Measurements from ENCODE around the gene TK2.

TK2 gene

DNA sequence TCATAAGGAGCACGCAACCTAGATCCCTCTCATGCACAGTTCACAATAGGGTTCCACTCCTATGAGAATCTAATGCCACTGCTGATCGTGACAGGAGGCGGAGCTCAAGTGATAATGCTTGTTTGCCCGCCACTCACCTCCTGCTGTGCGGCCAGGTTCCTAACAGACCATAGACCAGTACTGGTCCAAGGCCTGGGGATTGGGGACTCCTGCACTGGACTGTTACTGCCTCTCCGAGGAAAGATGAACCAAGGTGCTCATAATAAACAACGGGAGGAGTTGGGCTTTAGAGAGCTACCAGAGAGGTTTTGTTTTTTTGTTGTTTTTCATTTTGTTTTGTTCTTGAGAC, 58.2 kb downstream of the TK2 start:
- TF ChIP-seq EZH2 (optimal IDR thresholded peaks at IDR 0.05; ENCODE audit: low read depth, low read length) (no peak), EZH2phosphoT487 (IDR thresholded peaks at IDR 0.05; ENCODE audit: low read length) (no peak)
- TF ChIP-seq, protein P1, sequence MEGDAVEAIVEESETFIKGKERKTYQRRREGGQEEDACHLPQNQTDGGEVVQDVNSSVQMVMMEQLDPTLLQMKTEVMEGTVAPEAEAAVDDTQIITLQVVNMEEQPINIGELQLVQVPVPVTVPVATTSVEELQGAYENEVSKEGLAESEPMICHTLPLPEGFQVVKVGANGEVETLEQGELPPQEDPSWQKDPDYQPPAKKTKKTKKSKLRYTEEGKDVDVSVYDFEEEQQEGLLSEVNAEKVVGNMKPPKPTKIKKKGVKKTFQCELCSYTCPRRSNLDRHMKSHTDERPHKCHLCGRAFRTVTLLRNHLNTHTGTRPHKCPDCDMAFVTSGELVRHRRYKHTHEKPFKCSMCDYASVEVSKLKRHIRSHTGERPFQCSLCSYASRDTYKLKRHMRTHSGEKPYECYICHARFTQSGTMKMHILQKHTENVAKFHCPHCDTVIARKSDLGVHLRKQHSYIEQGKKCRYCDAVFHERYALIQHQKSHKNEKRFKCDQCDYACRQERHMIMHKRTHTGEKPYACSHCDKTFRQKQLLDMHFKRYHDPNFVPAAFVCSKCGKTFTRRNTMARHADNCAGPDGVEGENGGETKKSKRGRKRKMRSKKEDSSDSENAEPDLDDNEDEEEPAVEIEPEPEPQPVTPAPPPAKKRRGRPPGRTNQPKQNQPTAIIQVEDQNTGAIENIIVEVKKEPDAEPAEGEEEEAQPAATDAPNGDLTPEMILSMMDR (IDR thresholded peaks at IDR 0.05; ENCODE audit: low read length), result no peak
- no peak overlapping the region for H3K27ac ChIP-seq (ENCODE audit: low read length)
- no peaks in the 10 kb centered on the region for H3K27me3 ChIP-seq (replicated peaks; ENCODE audit: insufficient read depth, low read length)
- H3K36me3 ChIP-seq (replicated peaks; ENCODE audit: insufficient read depth, low read length), result no peaks in the 10 kb centered on the region
- peaks cover 16% of the 10 kb centered on the region for H3K4me1 ChIP-seq (ENCODE audit: low read length)
- no peak for DNase-seq
- no peak overlapping the region for H3K4me3 ChIP-seq (ENCODE audit: low read length)
- no peaks in the 10 kb centered on the region for H3K79me2 ChIP-seq (ENCODE audit: low read length)
- H2AFZ ChIP-seq (ENCODE audit: low read length), result no peak overlapping the region
- H3K9me2 ChIP-seq (replicated peaks; ENCODE audit: insufficient read depth, low read length), result no peaks in the 10 kb centered on the region
- no peaks in the 10 kb centered on the region for H4K20me1 ChIP-seq (ENCODE audit: insufficient read depth, low read length)
- no peaks in the 10 kb centered on the region for H3K9me3 ChIP-seq (replicated peaks; ENCODE audit: insufficient read depth, low read length)
- 0 out of 2 replicates have a peak, but pooled peaks cover 6% of the 10 kb centered on the region for H3F3A ChIP-seq (ENCODE audit: insufficient read depth, low read length)
- H3K9ac ChIP-seq (ENCODE audit: low read length), result no peak overlapping the region
- no peak overlapping the region for H3K4me2 ChIP-seq (ENCODE audit: low read depth, low read length)

DNA sequence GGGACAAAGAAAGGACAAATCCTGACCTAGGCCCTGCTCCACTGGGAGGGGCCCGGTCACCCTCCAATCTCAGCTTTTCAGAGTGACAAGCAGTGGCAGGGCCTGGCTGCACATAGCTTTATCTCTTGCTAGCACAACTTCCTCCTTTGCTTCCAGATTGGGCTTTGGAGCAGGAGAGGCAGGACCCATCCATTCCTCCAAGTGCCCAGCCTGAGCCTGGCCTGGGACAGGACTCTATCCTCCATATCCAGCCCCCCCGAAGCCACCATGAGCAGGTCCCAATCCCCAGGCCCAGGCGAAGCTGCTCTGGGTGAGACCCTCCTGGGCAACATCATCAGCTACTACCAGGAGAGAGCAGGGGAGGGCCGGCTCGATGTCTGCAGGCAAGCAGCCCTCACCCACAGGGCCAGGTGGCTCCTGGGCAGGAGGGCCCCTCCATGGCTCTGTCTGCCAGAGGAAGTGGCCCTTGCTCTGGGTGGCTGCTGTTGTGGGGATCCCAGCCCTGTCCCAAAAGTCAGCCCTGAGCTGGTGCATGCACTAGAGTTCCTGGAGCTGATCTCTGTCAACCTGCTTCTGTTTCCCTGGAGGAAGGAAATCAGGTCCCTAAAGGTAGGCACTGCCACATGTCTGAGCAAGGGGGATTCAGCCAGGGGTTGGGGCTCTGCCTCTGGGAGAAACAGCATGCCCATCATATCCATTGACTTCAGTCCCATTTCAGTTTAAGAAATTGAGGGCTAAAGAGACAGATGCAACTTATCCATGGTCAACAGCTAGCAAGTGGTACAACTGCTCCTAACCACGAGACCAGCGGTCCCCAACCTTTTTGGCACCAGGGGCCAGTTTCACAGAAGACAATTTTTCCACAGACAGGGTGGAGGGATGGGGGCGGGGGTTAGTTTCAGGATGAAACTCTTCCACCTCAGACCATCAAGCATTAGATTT, 58.9 kb downstream of the TK2 start:
- H3F3A ChIP-seq (ENCODE audit: insufficient read depth, low read length), result 0 out of 2 replicates have a peak, but pooled peaks cover 6% of the 10 kb centered on the region
- no peaks in the 10 kb centered on the region for H4K20me1 ChIP-seq (ENCODE audit: insufficient read depth, low read length)
- no peak overlapping the region for H3K27ac ChIP-seq (ENCODE audit: low read length)
- no peak for TF ChIP-seq EZH2phosphoT487 (IDR thresholded peaks at IDR 0.05; ENCODE audit: low read length)
- TF ChIP-seq EZH2 (optimal IDR thresholded peaks at IDR 0.05; ENCODE audit: low read depth, low read length), result no peak
- TF ChIP-seq, protein P1 (IDR thresholded peaks at IDR 0.05; ENCODE audit: low read length), result no peak
- no peak overlapping the region for H3K4me2 ChIP-seq (ENCODE audit: low read depth, low read length)
- no peak overlapping the region for H3K4me3 ChIP-seq (ENCODE audit: low read length)
- H3K4me1 ChIP-seq (ENCODE audit: low read length), result peaks cover 16% of the 10 kb centered on the region
- H3K9ac ChIP-seq (ENCODE audit: low read length), result no peak overlapping the region
- no peak overlapping the region for H2AFZ ChIP-seq (ENCODE audit: low read length)
- H3K27me3 ChIP-seq (replicated peaks; ENCODE audit: insufficient read depth, low read length), result no peaks in the 10 kb centered on the region
- H3K79me2 ChIP-seq (ENCODE audit: low read length), result no peaks in the 10 kb centered on the region
- H3K9me3 ChIP-seq (replicated peaks; ENCODE audit: insufficient read depth, low read length), result no peaks in the 10 kb centered on the region
- no peaks in the 10 kb centered on the region for H3K9me2 ChIP-seq (replicated peaks; ENCODE audit: insufficient read depth, low read length)
- H3K36me3 ChIP-seq (replicated peaks; ENCODE audit: insufficient read depth, low read length), result no peaks in the 10 kb centered on the region
- DNase-seq, result no peak

DNA sequence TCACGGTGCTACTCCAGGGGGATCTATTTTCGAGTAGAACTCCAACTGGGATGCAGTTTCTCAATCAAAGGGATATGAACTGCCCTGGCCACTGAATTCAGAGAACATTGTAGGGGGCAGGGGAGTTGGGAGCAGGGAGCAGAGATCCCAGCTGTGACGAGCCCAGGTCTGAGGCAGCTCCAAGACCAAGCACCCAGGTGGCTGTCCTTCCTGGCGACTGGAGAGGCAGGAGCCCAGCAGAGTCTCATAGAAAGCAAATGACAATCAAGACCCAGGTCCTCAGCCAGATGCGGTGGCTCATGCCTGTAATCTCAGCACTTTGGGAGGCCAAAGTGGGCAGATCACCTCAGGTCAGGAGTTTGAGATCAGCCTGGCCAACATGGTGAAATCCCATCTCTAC, 60.1 kb downstream of the TK2 start:
- Histone ChIP-seq H2AFZ (ENCODE audit: low read length) (no peak overlapping the region), H3K4me2 (ENCODE audit: low read depth, low read length) (no peak overlapping the region), H3K27me3 (replicated peaks; ENCODE audit: insufficient read depth, low read length) (no peaks in the 10 kb centered on the region), H3K36me3 (replicated peaks; ENCODE audit: insufficient read depth, low read length) (no peaks in the 10 kb centered on the region), H3K27ac (ENCODE audit: low read length) (no peak overlapping the region), H3F3A (ENCODE audit: insufficient read depth, low read length) (0 out of 2 replicates have a peak, but pooled peaks cover 3% of the 10 kb centered on the region), H3K4me3 (ENCODE audit: low read length) (no peak overlapping the region), H3K9me3 (replicated peaks; ENCODE audit: insufficient read depth, low read length) (no peaks in the 10 kb centered on the region), H3K9ac (ENCODE audit: low read length) (no peak overlapping the region), H4K20me1 (ENCODE audit: insufficient read depth, low read length) (no peaks in the 10 kb centered on the region), H3K9me2 (replicated peaks; ENCODE audit: insufficient read depth, low read length) (no peaks in the 10 kb centered on the region), H3K79me2 (ENCODE audit: low read length) (no peaks in the 10 kb centered on the region), H3K4me1 (ENCODE audit: low read length) (peaks cover 8% of the 10 kb centered on the region)
- TF ChIP-seq, protein P1 (IDR thresholded peaks at IDR 0.05; ENCODE audit: low read length), result no peak
- TF ChIP-seq EZH2 (optimal IDR thresholded peaks at IDR 0.05; ENCODE audit: low read depth, low read length) (no peak), EZH2phosphoT487 (IDR thresholded peaks at IDR 0.05; ENCODE audit: low read length) (no peak)
- no peak for DNase-seq

All from MM.1S (cell line).